NCI-H187 (cell line): Measurements from ENCODE around the gene FADS2.

Experiments
- DNase-seq, 2 experiments: peaks; one replicate each; lab custom pipeline; 2025; lab: John Stamatoyannopoulos, UW

The FADS2 gene

GRCh38 chr11:61827571-61828378, at the start of gene FADS2:
TSS of gene FADS2 (plus strand) at chr11:61828300. CDS start at chr11:61828391, 91 bp downstream.
- DNase-seq, result peak; percentile 87 to 93

GRCh38 chr11:61778357-61778886, 49.7 kb upstream of the FADS2 start:
- no peak for DNase-seq

GRCh38 chr11:61778920-61779650, 49.0 kb upstream of the FADS2 start:
- DNase-seq, result no peak

GRCh38 chr11:61779666-61780525, 48.2 kb upstream of the FADS2 start:
- no peak for DNase-seq

GRCh38 chr11:61780581-61781162, 47.4 kb upstream of the FADS2 start:
- DNase-seq, result no peak

GRCh38 chr11:61781585-61781984, 46.5 kb upstream of the FADS2 start:
- DNase-seq, result no peak

- DNase-seq, result no peak
These were observed 45.8 kb upstream of the FADS2 start for GRCh38 chr11:61782299-61782698.

- no peak for DNase-seq
These were observed 45.3 kb upstream of the FADS2 start for GRCh38 chr11:61782841-61783240.

- DNase-seq, result no peak
These were observed 44.2 kb upstream of the FADS2 start for GRCh38 chr11:61783717-61784505.

- no peak for DNase-seq
These were observed 43.6 kb upstream of the FADS2 start for GRCh38 chr11:61784506-61784805.

- DNase-seq, result no peak
These were observed 42.2 kb upstream of the FADS2 start for GRCh38 chr11:61785837-61786402.

GRCh38 chr11:61787928-61788491, 40.1 kb upstream of the FADS2 start:
- DNase-seq, result no peak

GRCh38 chr11:61791737-61792309, 36.3 kb upstream of the FADS2 start:
- DNase-seq, result peak in 1 of 2 experiments; percentile 23

- peak; percentile 78 to 83 for DNase-seq
These were observed 35.6 kb upstream of the FADS2 start, which contains the start of the genes FEN1 and TMEM258 for GRCh38 chr11:61792310-61793082. TSS of gene FEN1 (plus strand) at chr11:61792911. CDS start at chr11:61795362, 2,451 bp downstream. TSS of gene TMEM258 (minus strand) at chr11:61792599. CDS start at chr11:61792558, 41 bp downstream.

- peak in 1 of 2 experiments; percentile 71 for DNase-seq
These were observed 34.8 kb upstream of the FADS2 start for GRCh38 chr11:61793083-61793828.

GRCh38 chr11:61793829-61794204, 34.3 kb upstream of the FADS2 start:
- DNase-seq, result no peak

GRCh38 chr11:61794579-61794978, 33.5 kb upstream of the FADS2 start:
- no peak for DNase-seq

GRCh38 chr11:61795459-61795858, 32.6 kb upstream of the FADS2 start:
- no peak for DNase-seq
